NCI-H2171 (cell line): Measurements from ENCODE around the gene PRIMPOL.

Experiments
- DNase-seq: peaks from one replicate; lab custom pipeline; 2025; lab: John Stamatoyannopoulos, UW

PRIMPOL gene

GRCh38 chr4:184666670-184667069 is 17.1 kb downstream of the PRIMPOL start:
- no peak for DNase-seq

GRCh38 chr4:184668096-184668495 is 18.6 kb downstream of the PRIMPOL start:
- DNase-seq, result no peak

- DNase-seq, result no peak
Measured at GRCh38 chr4:184668511-184669114, 19.1 kb downstream of the PRIMPOL start.

GRCh38 chr4:184669251-184669650 is 19.7 kb downstream of the PRIMPOL start:
- no peak for DNase-seq

GRCh38 chr4:184671101-184671500 is 21.6 kb downstream of the PRIMPOL start:
- no peak for DNase-seq

GRCh38 chr4:184672741-184673140 is 23.2 kb downstream of the PRIMPOL start:
- no peak for DNase-seq

- DNase-seq, result no peak
Measured at GRCh38 chr4:184674011-184674410, 24.5 kb downstream of the PRIMPOL start.

GRCh38 chr4:184675018-184675417 is 25.5 kb downstream of the PRIMPOL start:
- no peak for DNase-seq

GRCh38 chr4:184675821-184676492 is 26.4 kb downstream of the PRIMPOL start:
- no peak for DNase-seq

- no peak for DNase-seq
Measured at GRCh38 chr4:184680698-184681097, 31.2 kb downstream of the PRIMPOL start.

- DNase-seq, result no peak
Measured at GRCh38 chr4:184681916-184682315, 32.4 kb downstream of the PRIMPOL start.

GRCh38 chr4:184684491-184685189 is 35.1 kb downstream of the PRIMPOL start:
- no peak for DNase-seq

GRCh38 chr4:184688005-184688404 is 38.5 kb downstream of the PRIMPOL start:
- DNase-seq, result no peak

GRCh38 chr4:184688447-184688846 is 38.9 kb downstream of the PRIMPOL start:
- DNase-seq, result no peak

- no peak for DNase-seq
Measured at GRCh38 chr4:184689681-184690080, 40.1 kb downstream of the PRIMPOL start.

- DNase-seq, result no peak
Measured at GRCh38 chr4:184693056-184693455, 43.5 kb downstream of the PRIMPOL start.

- no peak for DNase-seq
Measured at GRCh38 chr4:184694412-184694956, 44.9 kb downstream of the PRIMPOL start.

- no peak for DNase-seq
Measured at GRCh38 chr4:184695178-184695896, 45.8 kb downstream of the PRIMPOL start.

- no peak for DNase-seq
Measured at GRCh38 chr4:184697956-184698355, 48.4 kb downstream of the PRIMPOL start.

- DNase-seq, result no peak
Measured at GRCh38 chr4:184699941-184700340, 50.4 kb downstream of the PRIMPOL start.

GRCh38 chr4:184702114-184702513 is 52.6 kb downstream of the PRIMPOL start:
- DNase-seq, result no peak

GRCh38 chr4:184705692-184706091 is 56.2 kb downstream of the PRIMPOL start:
- DNase-seq, result no peak
